Activated gamma-delta T cell treated with anti-CD3 and anti-CD28 coated beads, Interleukin-2, amount 50 U/mL, for 16 hours (primary cell): ENCODE data around the gene ISM1.

Source experiments
- DNase-seq: peaks from one replicate; pipeline ENCODE4 v3.0.0-alpha.2; 2020; ENCODE audit warnings: low read depth

Gene ISM1

DNA sequence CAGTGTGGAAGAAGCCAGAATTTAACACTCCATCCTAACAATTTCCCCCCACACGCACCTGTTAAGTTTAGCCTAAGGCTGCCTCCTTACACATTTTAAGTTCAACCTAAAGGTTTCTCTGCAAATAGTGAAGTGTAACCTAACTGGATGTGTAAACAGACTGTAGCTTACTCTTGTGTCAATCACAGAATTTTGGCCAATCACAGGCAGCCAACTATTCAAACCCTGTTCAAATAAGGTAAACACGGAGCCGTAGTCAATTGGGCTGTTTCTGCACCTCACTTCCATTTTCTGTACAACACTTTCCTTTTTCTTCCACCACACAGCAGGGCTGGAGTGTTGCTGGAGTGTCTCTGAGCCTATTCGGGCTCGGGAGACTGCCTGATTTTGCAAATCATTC is 92.1 kb downstream of the ISM1 start:
- DNase-seq: no peak

DNA sequence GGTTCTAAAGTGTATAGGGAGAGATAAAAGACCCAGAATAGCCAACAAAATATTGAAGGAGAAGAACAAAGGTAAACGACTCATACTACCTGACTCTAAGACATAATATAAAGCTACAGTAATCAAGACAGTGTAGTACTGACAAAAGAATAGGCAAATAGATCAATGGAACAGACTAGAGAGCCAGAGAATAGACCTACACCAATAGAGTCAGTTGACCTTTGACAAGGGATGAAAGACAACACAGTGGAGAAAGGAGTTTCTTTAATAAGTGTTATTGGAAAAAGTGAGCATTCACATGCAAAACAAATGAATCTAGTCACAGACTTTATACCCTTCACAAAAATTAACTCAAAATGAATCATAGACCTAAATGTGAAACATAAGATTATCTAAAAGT is 96.4 kb downstream of the ISM1 start:
- no peak for DNase-seq

- DNase-seq: no peak
Observed at GRCh38 chr20:13318871-13319521, 97.9 kb downstream of the ISM1 start.

DNA sequence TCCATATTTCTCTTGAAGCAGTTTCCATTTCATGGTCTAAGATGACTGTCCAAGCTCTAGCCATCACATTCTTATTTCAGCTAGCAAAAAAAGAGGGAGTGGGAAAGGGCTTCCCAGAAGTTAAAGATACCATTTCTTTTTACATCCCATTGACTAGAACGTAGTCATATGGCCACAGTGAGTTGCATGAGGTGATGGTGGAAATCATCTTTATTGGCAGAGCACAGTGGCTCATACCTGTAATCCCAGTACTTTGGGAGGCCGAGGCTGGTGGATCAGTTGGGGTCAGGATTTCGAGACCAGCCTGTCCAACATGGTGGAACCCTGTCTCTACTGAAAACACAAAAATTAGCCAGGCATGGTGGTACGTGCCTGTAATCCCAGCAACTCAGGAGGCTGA is 99.6 kb downstream of the ISM1 start:
- DNase-seq: no peak

GRCh38 chr20:13321416-13321815 is 100.3 kb downstream of the ISM1 start:
- no peak for DNase-seq

DNA sequence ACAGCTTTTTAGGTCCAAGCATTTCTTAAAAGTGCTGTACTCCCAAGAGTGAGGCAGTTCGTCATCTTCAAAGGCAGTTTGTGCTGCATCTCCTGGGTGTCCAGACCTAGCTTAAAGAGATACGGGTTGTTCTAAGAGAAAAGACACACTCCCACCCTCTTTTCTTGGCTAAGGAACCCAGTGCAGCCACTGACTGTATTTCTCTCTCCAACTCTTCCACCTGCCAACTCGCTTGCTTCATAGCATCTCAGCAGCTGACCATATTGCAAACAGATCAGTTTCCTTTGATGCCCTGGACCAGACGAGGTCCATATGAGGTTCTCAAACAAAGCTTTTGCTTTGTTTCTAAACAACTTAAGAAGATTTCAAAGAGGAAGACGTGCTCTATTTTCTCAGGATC is 101.1 kb downstream of the ISM1 start:
- DNase-seq: no peak

DNA sequence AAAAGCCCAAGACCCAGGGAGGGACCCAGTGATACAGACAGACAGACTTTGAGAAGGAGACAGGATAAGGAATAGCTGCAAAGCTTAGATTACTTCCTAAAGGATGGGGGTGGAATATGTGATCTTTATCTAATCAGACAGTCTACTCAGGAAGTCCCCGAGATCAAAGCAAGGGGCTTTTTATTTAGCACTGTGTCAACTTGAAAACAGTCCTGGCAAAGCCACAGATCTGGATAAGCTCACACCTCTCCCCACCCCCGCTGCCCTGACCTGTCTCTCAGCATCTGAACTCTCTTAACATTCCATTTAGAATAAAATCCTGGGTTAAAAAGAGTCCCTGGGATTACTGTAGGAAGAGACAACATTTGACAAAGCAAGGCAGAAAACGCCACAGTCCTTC is 101.5 kb downstream of the ISM1 start:
- DNase-seq: no peak

GRCh38 chr20:13325033-13325432 is 104.0 kb downstream of the ISM1 start:
- no peak for DNase-seq

GRCh38 chr20:13325796-13326340 is 104.8 kb downstream of the ISM1 start:
- no peak for DNase-seq

- DNase-seq: no peak
Observed at GRCh38 chr20:13331536-13331935, 110.5 kb downstream of the ISM1 start.

DNA sequence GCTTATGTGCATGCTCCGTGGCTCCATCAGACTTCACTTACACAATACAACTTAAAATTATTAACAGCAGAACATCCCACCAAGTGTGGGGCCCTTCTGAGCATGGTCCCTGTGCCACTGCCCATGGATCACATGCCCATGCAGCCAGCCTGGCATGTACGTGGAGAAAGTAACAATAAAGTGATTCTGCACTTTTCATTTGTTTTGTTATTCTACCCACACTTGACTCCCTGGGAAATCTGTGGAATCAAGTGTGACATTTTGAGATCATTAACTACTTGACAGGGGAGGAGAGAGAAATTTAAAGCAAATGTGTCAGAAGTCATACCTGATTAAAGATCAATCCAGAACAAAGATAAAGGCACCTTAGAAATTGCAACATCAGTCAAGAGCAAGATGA is 112.0 kb downstream of the ISM1 start:
- no peak for DNase-seq

- DNase-seq: no peak
Observed at GRCh38 chr20:13333793-13334192, 112.7 kb downstream of the ISM1 start.

DNA sequence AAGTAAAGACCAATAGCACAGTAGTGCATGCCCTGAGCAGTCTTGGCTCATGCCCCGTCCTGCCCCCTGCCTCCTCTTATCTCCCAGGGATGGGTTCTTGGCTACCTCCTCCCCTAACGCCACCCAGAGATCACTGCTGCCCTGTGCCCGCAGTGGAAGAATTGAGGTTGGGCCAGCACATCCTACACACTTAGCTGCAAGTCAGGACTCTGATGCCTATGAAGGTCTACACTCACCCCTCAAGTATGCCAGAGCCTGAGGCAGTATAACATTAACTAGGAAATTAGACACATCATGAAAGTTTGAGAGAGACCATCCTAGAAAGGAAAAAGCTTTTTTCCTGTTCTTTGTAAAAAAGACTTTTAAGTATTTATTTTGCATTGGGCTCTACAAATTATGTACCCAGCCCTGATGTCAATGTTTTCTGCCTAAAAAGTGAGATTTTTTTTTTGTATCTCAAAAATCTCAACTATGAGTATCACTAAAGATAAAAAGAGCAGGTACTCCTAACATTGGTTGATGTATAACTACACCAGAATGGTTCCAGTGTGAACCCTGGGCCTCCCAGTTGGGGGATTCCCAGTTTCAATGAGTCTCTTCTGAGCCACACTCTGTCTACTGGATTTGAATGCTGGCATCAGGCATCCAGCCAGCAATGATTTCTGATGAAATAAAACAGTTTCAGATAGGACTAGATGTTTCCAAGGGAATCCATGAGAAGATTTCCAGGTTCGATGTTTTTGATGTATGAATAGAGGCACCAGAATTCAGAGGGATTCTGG is 115.4 kb downstream of the ISM1 start:
- no peak for DNase-seq

- no peak for DNase-seq
Observed at GRCh38 chr20:13337090-13337784, 116.2 kb downstream of the ISM1 start.

DNA sequence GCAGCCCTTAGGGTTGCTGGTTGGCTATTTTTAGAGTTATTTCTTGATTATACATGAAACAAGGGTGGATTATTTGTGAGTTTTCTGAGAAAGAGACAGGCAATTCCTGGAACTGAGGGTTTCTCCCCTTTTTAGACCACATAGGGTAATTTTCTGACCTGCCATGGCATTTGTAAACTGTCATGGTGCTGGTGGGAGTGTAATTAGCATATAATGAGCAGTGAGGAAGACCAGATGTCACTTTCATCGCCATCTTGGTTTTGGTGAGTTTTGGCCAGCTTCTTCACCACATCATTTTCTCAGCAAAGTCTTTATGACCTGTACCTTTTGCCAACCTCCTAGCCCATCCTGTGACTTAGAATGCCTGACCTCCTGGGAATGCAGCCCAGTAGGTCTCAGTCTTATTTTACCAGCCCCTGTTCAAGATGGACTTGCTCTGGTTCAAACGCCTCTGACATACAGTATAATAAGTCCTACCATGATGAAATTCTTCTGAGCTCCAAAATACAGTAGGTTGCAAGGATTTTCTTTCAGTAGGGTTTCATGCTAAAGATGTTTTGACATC is 117.1 kb downstream of the ISM1 start:
- no peak for DNase-seq

- no peak for DNase-seq
Observed at GRCh38 chr20:13338999-13339411, 117.9 kb downstream of the ISM1 start.

GRCh38 chr20:13340088-13340487 is 119.0 kb downstream of the ISM1 start:
- DNase-seq: no peak

DNA sequence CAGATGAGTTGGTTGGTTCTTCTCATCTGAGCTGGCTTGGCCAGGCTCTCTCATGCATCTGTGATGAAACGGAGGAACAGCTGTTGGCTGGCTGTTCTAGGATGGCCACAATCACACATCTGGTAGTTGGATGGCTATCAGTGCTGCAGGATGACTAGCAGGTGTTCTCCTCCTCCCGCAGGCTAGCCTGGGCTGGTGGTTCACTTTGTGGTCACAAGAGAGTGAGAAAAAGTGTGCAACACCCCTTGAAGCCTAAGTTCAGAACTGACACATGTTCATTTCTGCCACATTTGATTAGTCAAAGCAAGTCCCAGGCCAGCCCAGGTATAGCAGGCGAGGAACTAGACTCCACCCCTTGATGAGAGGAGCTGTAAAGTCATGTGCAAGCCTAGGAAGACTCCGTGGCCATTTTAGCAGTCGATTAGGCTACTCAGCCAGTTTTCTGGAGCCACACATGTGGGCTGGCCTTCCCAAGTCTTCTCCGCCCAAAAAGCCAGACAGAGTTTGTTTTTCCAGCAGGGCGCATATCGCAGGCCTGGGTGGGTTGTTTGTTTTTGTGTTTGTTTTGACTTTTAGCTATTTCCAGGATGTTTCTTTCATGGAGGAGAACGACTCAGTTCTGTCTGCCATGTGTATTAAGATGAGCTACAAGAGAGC is 120.8 kb downstream of the ISM1 start:
- DNase-seq: no peak

- no peak for DNase-seq
Observed at GRCh38 chr20:13342469-13343242, 121.6 kb downstream of the ISM1 start.

DNA sequence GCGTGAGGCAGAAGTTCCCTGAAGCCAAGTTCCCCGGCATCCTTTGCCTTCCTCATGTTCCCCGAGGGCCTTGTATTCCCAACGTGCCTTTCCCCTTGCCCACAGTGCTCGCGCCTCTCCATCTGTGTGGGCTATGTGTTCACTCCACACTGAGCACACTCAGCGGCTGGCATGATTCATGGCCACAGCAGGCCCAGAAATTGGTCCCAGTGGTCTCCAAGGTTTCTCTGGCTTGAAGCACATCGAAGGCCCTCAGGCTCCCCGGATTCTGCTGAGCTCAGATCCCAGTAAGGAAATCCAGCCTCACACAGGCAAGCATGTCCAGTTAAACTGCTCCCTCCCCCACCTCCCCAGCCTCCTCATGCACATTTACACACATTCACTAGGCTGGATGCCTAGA is 123.6 kb downstream of the ISM1 start:
- no peak for DNase-seq
